GM04503 (cell line): ENCODE measurements around the gene SLC39A13.

ENCODE experiments used
- DNase-seq: peaks from one replicate; pipeline ENCODE4 v3.0.0-alpha.2; 2012; ENCODE audit warnings: low read depth

Gene SLC39A13

GRCh38 chr11:47454258-47454671, 45.9 kb downstream of the SLC39A13 start:
- peak; percentile 47 for DNase-seq

- no peak for DNase-seq
Measured at GRCh38 chr11:47460571-47461235, 52.3 kb downstream of the SLC39A13 start.

- no peak for DNase-seq
Measured at GRCh38 chr11:47461876-47462275, 53.5 kb downstream of the SLC39A13 start.

GRCh38 chr11:47464483-47464882, 56.1 kb downstream of the SLC39A13 start:
- no peak for DNase-seq
